NB4 (cell line): Measurements from ENCODE around the gene ZNF331.

Experiments
- DNase-seq: peaks from one replicate; pipeline ENCODE4 v3.0.0; 2010; ENCODE audit warnings: low read depth
- H3K4me3 ChIP-seq: one replicate; pipeline ENCODE4 v1.5.1; 2011; ENCODE audit warnings: mild to moderate bottlenecking, low read depth, low read length, moderate library complexity
- MYC ChIP-seq: IDR thresholded peaks from 2 replicates; pipeline ENCODE4 v1.6.1; 2011; ENCODE audit warnings: low read depth, low read length
- POLR2A ChIP-seq: IDR thresholded peaks from 2 replicates; pipeline ENCODE4 v1.6.1; 2011; ENCODE audit warnings: mild to moderate bottlenecking; ENCODE audit not compliant: insufficient read length; ENCODE audit errors: extremely low read depth
- TF ChIP-seq, protein P1 (sequence below): IDR thresholded peaks from one replicate; pipeline ENCODE4 v1.5.1; 2012; ENCODE audit warnings: low read depth, low read length
- TF ChIP-seq, protein P2 (sequence below): IDR thresholded peaks from 2 replicates; pipeline ENCODE4 v1.6.1; 2011; ENCODE audit warnings: low read depth, low read length

The ZNF331 gene

DNA sequence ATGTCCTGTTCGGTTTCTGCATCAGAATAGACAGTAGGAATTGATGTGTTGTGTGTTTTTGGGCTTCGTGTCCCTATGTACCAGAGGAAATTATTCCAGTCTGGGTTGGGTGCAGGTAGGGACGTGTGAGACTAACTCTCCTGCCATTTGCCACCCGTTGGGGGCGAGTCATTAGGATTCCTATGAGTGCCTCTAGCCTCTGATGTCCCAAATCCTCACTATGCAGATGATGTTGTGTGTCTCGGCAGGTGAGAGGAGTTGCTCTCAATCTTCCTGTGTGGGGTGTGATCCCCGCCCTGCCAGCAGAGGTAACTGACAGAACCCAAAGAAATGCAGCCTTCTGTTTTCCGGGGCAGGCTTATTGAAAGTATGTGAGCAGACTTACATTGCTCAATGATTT is 31.2 kb upstream of the ZNF331 start:
- no peak for DNase-seq
- no peak overlapping the region for H3K4me3 ChIP-seq
- TF ChIP-seq, protein P1, sequence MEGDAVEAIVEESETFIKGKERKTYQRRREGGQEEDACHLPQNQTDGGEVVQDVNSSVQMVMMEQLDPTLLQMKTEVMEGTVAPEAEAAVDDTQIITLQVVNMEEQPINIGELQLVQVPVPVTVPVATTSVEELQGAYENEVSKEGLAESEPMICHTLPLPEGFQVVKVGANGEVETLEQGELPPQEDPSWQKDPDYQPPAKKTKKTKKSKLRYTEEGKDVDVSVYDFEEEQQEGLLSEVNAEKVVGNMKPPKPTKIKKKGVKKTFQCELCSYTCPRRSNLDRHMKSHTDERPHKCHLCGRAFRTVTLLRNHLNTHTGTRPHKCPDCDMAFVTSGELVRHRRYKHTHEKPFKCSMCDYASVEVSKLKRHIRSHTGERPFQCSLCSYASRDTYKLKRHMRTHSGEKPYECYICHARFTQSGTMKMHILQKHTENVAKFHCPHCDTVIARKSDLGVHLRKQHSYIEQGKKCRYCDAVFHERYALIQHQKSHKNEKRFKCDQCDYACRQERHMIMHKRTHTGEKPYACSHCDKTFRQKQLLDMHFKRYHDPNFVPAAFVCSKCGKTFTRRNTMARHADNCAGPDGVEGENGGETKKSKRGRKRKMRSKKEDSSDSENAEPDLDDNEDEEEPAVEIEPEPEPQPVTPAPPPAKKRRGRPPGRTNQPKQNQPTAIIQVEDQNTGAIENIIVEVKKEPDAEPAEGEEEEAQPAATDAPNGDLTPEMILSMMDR: no peak
- TF ChIP-seq MYC (no peak), POLR2A (no peak)
- TF ChIP-seq, protein P2, sequence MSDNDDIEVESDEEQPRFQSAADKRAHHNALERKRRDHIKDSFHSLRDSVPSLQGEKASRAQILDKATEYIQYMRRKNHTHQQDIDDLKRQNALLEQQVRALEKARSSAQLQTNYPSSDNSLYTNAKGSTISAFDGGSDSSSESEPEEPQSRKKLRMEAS: no peak

DNA sequence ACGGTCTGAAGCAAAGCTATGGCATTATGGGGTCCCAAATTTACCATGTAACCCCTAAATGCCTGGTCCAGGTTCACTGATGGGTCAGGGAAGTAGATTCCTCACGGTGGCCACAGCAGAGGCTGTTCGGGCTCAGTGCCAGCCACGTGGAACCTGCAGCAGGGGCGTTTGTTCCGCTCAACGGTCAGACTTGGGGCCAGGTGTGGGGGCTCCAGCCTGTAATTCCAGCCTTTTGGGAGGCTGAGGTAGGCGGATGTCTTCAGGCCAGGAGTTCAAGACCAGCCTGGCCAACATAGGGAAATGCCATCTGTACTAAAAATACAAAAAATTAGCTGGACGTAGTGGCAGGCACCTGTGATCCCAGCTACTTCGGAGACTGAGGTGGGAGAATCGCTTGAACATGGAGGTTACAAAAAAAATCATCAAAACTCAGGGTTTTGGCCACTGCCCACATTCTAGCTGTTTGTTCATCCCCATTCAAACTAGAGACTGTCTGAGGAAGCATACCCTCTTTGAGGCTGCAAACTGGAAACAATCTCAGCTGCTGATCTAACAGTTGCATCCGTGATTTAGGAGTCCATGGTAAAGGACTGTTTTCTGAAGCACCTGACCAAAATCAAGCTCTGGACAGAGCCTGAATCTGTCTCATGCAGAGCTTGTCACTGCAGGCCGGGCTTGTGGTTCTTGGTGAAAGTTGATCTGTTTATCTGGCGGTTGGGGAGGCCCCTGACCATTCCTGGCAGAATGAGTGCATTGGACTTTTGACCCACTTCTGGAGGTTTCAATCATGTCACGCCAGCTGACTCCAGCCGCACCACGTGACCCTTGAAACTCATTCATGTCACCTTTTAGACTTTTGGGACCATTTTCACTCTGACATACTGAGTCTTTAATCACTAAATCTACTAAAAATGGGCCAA is 30.2 kb upstream of the ZNF331 start:
- no peak for TF ChIP-seq MYC
- TF ChIP-seq POLR2A: no peak
- TF ChIP-seq, protein P1: no peak
- TF ChIP-seq, protein P2: no peak
- no peak for DNase-seq
- no peak overlapping the region for H3K4me3 ChIP-seq

- H3K4me3 ChIP-seq: no peak overlapping the region
- DNase-seq: no peak
- TF ChIP-seq, protein P2: no peak
- TF ChIP-seq, protein P1: no peak
- no peak for TF ChIP-seq POLR2A
- no peak for TF ChIP-seq MYC
Measured at GRCh38 chr19:53509443-53509842, 28.5 kb upstream of the ZNF331 start.

DNA sequence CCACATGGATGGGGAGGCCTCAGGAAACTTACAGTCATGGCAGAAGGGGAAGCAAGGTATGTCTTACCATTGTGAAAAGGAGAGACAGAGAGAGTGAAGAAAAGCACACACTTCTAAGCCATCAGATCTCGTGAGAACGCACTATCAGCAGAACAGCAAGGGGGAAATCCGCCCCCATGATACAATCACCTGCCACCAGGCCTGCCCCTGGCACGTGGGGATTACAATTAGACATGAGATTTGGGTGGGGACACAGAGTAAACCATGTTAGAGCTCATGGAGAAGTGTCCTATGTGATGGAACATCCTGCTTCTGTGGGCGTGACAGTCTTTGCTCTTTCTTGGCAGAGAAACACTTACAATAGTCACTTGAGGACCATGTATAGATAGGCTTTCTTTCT is 28.1 kb upstream of the ZNF331 start:
- TF ChIP-seq, protein P1: no peak
- TF ChIP-seq MYC: no peak
- no peak for TF ChIP-seq POLR2A
- TF ChIP-seq, protein P2: no peak
- DNase-seq: no peak
- no peak overlapping the region for H3K4me3 ChIP-seq

GRCh38 chr19:53511357-53511756 is 26.6 kb upstream of the ZNF331 start:
- TF ChIP-seq, protein P1: no peak
- TF ChIP-seq POLR2A: no peak
- TF ChIP-seq MYC: no peak
- TF ChIP-seq, protein P2: no peak
- DNase-seq: no peak
- H3K4me3 ChIP-seq: no peak overlapping the region
